IMR-90 (cell line): ENCODE data around the gene UBR1. TPM values are rescaled to one million over a fixed set of nuclear protein-coding genes. Genes with fewer than 3 reads are reported as not detected.

Experiments
- ATAC-seq: fragments of 200-7000 bp; cut with Tn5 transposase; 2 replicates; pipeline ENCODE4 v1.9.1; 2020; ENCODE audit warnings: low read depth, mild to moderate bottlenecking, moderate library complexity
- BruUV-seq: library from RNA; stranded (reverse); fragments of 400-500 nt; replicated peaks from 2 replicates; lab custom pipeline; 2021; lab: Mats Ljungman, UMichigan
- CTCF ChIA-PET: fragments of 300-600 bp; formaldehyde crosslinking; extraction: SDS; loops from one replicate; lab custom pipeline; 2021; ENCODE audit warnings: antibody characterized with exemption; lab: Yijun Ruan, JAX
- POLR2A ChIA-PET: fragments of 300-600 bp; sonication (Branson Sonifier 250); formaldehyde crosslinking; loops from one replicate; lab custom pipeline; 2022; ENCODE audit warnings: antibody characterized with exemption; ENCODE audit not compliant: unreplicated experiment; lab: Charles Lee
- DNase-seq: peaks from one replicate; pipeline ENCODE4 v3.0.0; 2013
- H2AFZ ChIP-seq: replicated peaks from 2 replicates; pipeline ENCODE3; 2013; ENCODE audit warnings: low read length, mild to moderate bottlenecking; ENCODE audit not compliant: poor library complexity
- H2AK5ac ChIP-seq: 2 replicates; pipeline ENCODE4 v1.6.1; 2013; ENCODE audit warnings: low read depth, low read length, inconsistent platforms
- H2AK9ac ChIP-seq: replicated peaks from 2 replicates; pipeline ENCODE3; 2013; ENCODE audit warnings: mild to moderate bottlenecking, low read depth, low read length, moderate library complexity; ENCODE audit not compliant: poor library complexity
- H2BK120ac ChIP-seq: 2 replicates; pipeline ENCODE4 v1.6.1; 2013; ENCODE audit warnings: low read depth, low read length, inconsistent platforms
- H2BK15ac ChIP-seq: 3 replicates; pipeline ENCODE4 v1.6.1; 2013; ENCODE audit warnings: low read depth, low read length, inconsistent platforms
- H2BK20ac ChIP-seq: 2 replicates; pipeline ENCODE4 v1.6.1; 2013; ENCODE audit warnings: low read depth, mild to moderate bottlenecking, inconsistent platforms, low read length, moderate library complexity
- H2BK5ac ChIP-seq: 2 replicates; pipeline ENCODE4 v1.6.1; 2013; ENCODE audit warnings: mild to moderate bottlenecking, low read depth, low read length, inconsistent platforms; ENCODE audit not compliant: poor library complexity, severe bottlenecking
- H3K14ac ChIP-seq: replicated peaks from 2 replicates; pipeline ENCODE4 v1.6.1; 2013; ENCODE audit warnings: low read depth, low read length, inconsistent platforms
- H3K18ac ChIP-seq: 2 replicates; pipeline ENCODE4 v1.6.1; 2013; ENCODE audit warnings: low read depth, low read length, control low read depth
- H3K23ac ChIP-seq: 2 replicates; pipeline ENCODE4 v1.6.1; 2013; ENCODE audit warnings: low read depth, low read length, inconsistent platforms
- H3K27ac ChIP-seq: 2 replicates; pipeline ENCODE4 v1.5.1; 2013; ENCODE audit warnings: mild to moderate bottlenecking, control low read depth, low read length; ENCODE audit not compliant: insufficient read depth
- H3K27me3 ChIP-seq: 2 replicates; pipeline ENCODE4 v1.6.1; 2013; ENCODE audit warnings: low read length; ENCODE audit not compliant: control insufficient read depth, insufficient read depth
- H3K36me3 ChIP-seq: 2 replicates; pipeline ENCODE4 v1.6.1; 2013; ENCODE audit warnings: low read length, mixed read lengths; ENCODE audit not compliant: control insufficient read depth, insufficient read depth
- H3K4ac ChIP-seq: 2 replicates; pipeline ENCODE4 v1.6.1; 2013; ENCODE audit warnings: low read depth, low read length, inconsistent platforms
- H3K4me1 ChIP-seq: 2 replicates; pipeline ENCODE4 v1.6.1; 2013; ENCODE audit warnings: low read length, mixed read lengths; ENCODE audit not compliant: control insufficient read depth, insufficient read depth
- H3K4me2 ChIP-seq: 2 replicates; pipeline ENCODE4 v1.6.1; 2013; ENCODE audit warnings: low read depth, mild to moderate bottlenecking, control low read depth, low read length, moderate library complexity
- H3K4me3 ChIP-seq: 2 replicates; pipeline ENCODE4 v1.5.1; 2013; ENCODE audit warnings: low read depth, mild to moderate bottlenecking, control low read depth, low read length, moderate library complexity; ENCODE audit not compliant: insufficient read depth
- H3K56ac ChIP-seq: 2 replicates; pipeline ENCODE4 v1.6.1; 2013; ENCODE audit warnings: low read length, inconsistent platforms; ENCODE audit not compliant: insufficient read depth; ENCODE audit errors: extremely low read depth
- H3K79me1 ChIP-seq, 2 experiments: 2 replicates each; pipeline ENCODE4 v1.6.1; 2013; ENCODE audit warnings: low read length in 2 of 2, inconsistent platforms in 1 of 2, low read depth in 1 of 2
- H3K9ac ChIP-seq: 2 replicates; pipeline ENCODE4 v1.6.1; 2013; ENCODE audit warnings: low read depth, low read length, control low read depth
- H3K9me1 ChIP-seq: 2 replicates; pipeline ENCODE4 v1.6.1; 2013; ENCODE audit warnings: low read length, inconsistent platforms; ENCODE audit not compliant: insufficient read depth
- H3K9me3 ChIP-seq: 2 replicates; pipeline ENCODE4 v1.6.1; 2013; ENCODE audit warnings: low read length; ENCODE audit not compliant: control insufficient read depth, insufficient read depth
- H4K20me1 ChIP-seq: 2 replicates; pipeline ENCODE4 v1.6.1; 2013; ENCODE audit warnings: low read length, inconsistent platforms; ENCODE audit not compliant: insufficient read depth
- H4K5ac ChIP-seq: 2 replicates; pipeline ENCODE4 v1.6.1; 2013; ENCODE audit warnings: mild to moderate bottlenecking, low read depth, low read length, control low read depth
- H4K8ac ChIP-seq, 2 experiments: 2 replicates each; pipeline ENCODE4 v1.6.1; 2013; ENCODE audit warnings: low read depth in 2 of 2, low read length in 2 of 2, control low read depth in 1 of 2, inconsistent platforms in 1 of 2
- H4K91ac ChIP-seq: 2 replicates; pipeline ENCODE4 v1.6.1; 2013; ENCODE audit warnings: low read depth, low read length, inconsistent platforms; ENCODE audit not compliant: insufficient read depth
- BHLHE40 ChIP-seq: fragments of 150-350 bp; IDR thresholded peaks from 2 replicates; pipeline ENCODE4 v1.6.1; 2016; ENCODE audit warnings: mild to moderate bottlenecking, low read depth, low read length
- CEBPB ChIP-seq: IDR thresholded peaks from 2 replicates; pipeline ENCODE4 v1.6.1; 2012; ENCODE audit warnings: low read depth, low read length, improper control_type of control experiment
- CTCF ChIP-seq: conservative IDR thresholded peaks from 2 replicates; pipeline ENCODE4 v1.5.1; 2012; ENCODE audit warnings: mild to moderate bottlenecking, low read depth, low read length, improper control_type of control experiment
- FOS ChIP-seq: fragments of 150-350 bp; IDR thresholded peaks from 2 replicates; pipeline ENCODE4 v1.6.1; 2016; ENCODE audit warnings: low read depth, low read length
- NFE2L2 ChIP-seq: fragments of 150-350 bp; IDR thresholded peaks from 2 replicates; pipeline ENCODE4 v1.6.1; 2016; ENCODE audit warnings: low read depth, mild to moderate bottlenecking, low read length
- POLR2A ChIP-seq: IDR thresholded peaks from 2 replicates; pipeline ENCODE4 v1.6.1; 2012; ENCODE audit warnings: mild to moderate bottlenecking, low read depth, low read length
- RAD21 ChIP-seq: IDR thresholded peaks from 2 replicates; pipeline ENCODE4 v1.6.1; 2012; ENCODE audit warnings: low read length, improper control_type of control experiment
- RFX5 ChIP-seq: IDR thresholded peaks from 2 replicates; pipeline ENCODE4 v1.8.0; 2012; ENCODE audit warnings: low read depth, mild to moderate bottlenecking, low read length, moderate library complexity
- SMC3 ChIP-seq: fragments of 150-350 bp; IDR thresholded peaks from 2 replicates; pipeline ENCODE4 v1.6.1; 2016; ENCODE audit warnings: low read depth, mild to moderate bottlenecking, antibody characterized with exemption, low read length, moderate library complexity
- WGBS, 2 experiments: methylation state at CpG; one replicate each; pipeline versions ENCODE4 v1.1.5 to v1.1.7; 2013; ENCODE audit warnings: missing lambda C conversion rate in 2 of 2; ENCODE audit not compliant: insufficient read length in 1 of 2; ENCODE audit errors: extremely low coverage in 2 of 2; 5-methylcytosine and 5-hydroxymethylcytosine counted together
- dilution Hi-C: fragments of 300-500 bp; cut with HindIII; formaldehyde crosslinking; loops from one replicate; pipeline ENCODE4 v1.14.3; 2018; ENCODE audit warnings: low sequenced_read_pairs; ENCODE audit not compliant: unreplicated experiment
- in situ Hi-C: fragments of 300-500 bp; cut with MboI; formaldehyde crosslinking; loops from 3 replicates; pipeline ENCODE4 v1.14.3; 2019; ENCODE audit warnings: low sequenced_read_pairs, inconsistent platforms, mixed read lengths
- intact Hi-C: fragments of 100-400 bp; cut with micrococcal nuclease; formaldehyde crosslinking; loops from 2 replicates; pipeline ENCODE4 v1.10.0; 2022
- polyA plus RNA-seq, 3 experiments: library from polyadenylated mRNA; depleted of rRNA; stranded (reverse); fragments of >200 nt; gene quantifications; 2 replicates each; pipeline ENCODE4 v1.2.3, GENCODE V29; 2012; ENCODE audit warnings: low replicate concordance in 1 of 3
- total RNA-seq: library from RNA; depleted of rRNA; stranded (reverse); fragments of >200 nt; gene quantifications from 2 replicates; pipeline ENCODE4 v1.2.3, GENCODE V29; 2012

The UBR1 gene
- total and polyA plus RNA-seq, 2 of the 4 experiments (the other 2 are of a cell fraction): 6.5 to 30.1 TPM

- peaks cover 0 to 7% of the 10 kb centered on the region in 2 experiments; a peak in 2 of 4 replicates for H3K79me1 ChIP-seq
- no peak overlapping the region for H3K27ac ChIP-seq
- no peaks in the 10 kb centered on the region for H3K9me3 ChIP-seq
- in situ Hi-C loops: no loop called here
- dilution Hi-C loops: no loop called here
- no peak overlapping the region for H2BK120ac ChIP-seq
- POLR2A ChIA-PET: no interaction called here
- no peak overlapping the region for H2BK20ac ChIP-seq
- H4K20me1 ChIP-seq: no peaks in the 10 kb centered on the region
- no peak overlapping the region for H2AK5ac ChIP-seq
- H2BK5ac ChIP-seq: no peak overlapping the region
- TF ChIP-seq CTCF (no peak), NFE2L2 (no peak), RFX5 (no peak), BHLHE40 (no peak), POLR2A (no peak), CEBPB (no peak), SMC3 (no peak), RAD21 (no peak), FOS (no peak)
- no peak overlapping the region for H4K5ac ChIP-seq
- intact Hi-C loops: no loop called here
- no peaks in the 10 kb centered on the region for H3K4me1 ChIP-seq
- H3K4ac ChIP-seq: no peak overlapping the region
- no peak overlapping the region for H3K18ac ChIP-seq
- no peak overlapping the region for H4K8ac ChIP-seq
- H3K36me3 ChIP-seq: peaks cover 19% of the 10 kb centered on the region
- WGBS, 2 experiments: no CpG with 5 or more reads among the region's 3 CpGs
- H3K4me3 ChIP-seq: no peak overlapping the region
- no peak overlapping the region for H3K9ac ChIP-seq
- ATAC-seq: no peak
- H2AK9ac ChIP-seq: no peak overlapping the region
- H3K14ac ChIP-seq: no peak overlapping the region
- no peaks in the 10 kb centered on the region for H3K27me3 ChIP-seq
- H3K56ac ChIP-seq: no peak overlapping the region
- no peak overlapping the region for H2AFZ ChIP-seq
- H3K23ac ChIP-seq: no peak overlapping the region
- BruUV-seq: no TSS peak
- no peak overlapping the region for H3K4me2 ChIP-seq
- CTCF ChIA-PET: no interaction called here
- no peaks in the 10 kb centered on the region for H3K9me1 ChIP-seq
- DNase-seq: no peak
- H4K91ac ChIP-seq: no peak overlapping the region
- H2BK15ac ChIP-seq: no peak overlapping the region
Observed at GRCh38 chr15:42992626-42993025, 113.2 kb downstream of the UBR1 start.
